Thyroid gland (tissue), 4 donors: ENCODE data around the gene PCNX1. TPM values are rescaled to one million over a fixed set of nuclear protein-coding genes. Genes with fewer than 3 reads are reported as not detected.

Source experiments
- DNase-seq, 2 donors: peaks; one replicate each; pipeline ENCODE4 v3.0.0-alpha.2; 2019
- H3K27ac ChIP-seq, 3 donors: fragments of 200-600 bp; sonication (generic); 1 replicate in 2 of 3; 2 replicates in 1 of 3; pipeline ENCODE4 v1.5.1; 2016 to 2019; ENCODE audit warnings: mild to moderate bottlenecking in 1 of 3, moderate library complexity in 1 of 3
- H3K27me3 ChIP-seq: fragments of 200-600 bp; sonication (generic); one replicate; pipeline ENCODE4 v1.5.1; 2019
- H3K36me3 ChIP-seq, 2 donors: fragments of 200-600 bp; sonication (generic); one replicate each; pipeline ENCODE4 v1.5.1; 2016 to 2019
- H3K4me1 ChIP-seq, 2 donors: fragments of 200-600 bp; sonication (generic); one replicate each; pipeline ENCODE4 v1.5.1; 2017 to 2019
- H3K4me3 ChIP-seq, 3 donors: fragments of 200-600 bp; sonication (generic); replicated peaks in 1 of 3; 1 replicate in 2 of 3; 2 replicates in 1 of 3; pipeline ENCODE4 v1.5.1; 2016; ENCODE audit warnings: mild to moderate bottlenecking in 1 of 3
- H3K9me3 ChIP-seq: fragments of 200-600 bp; sonication (generic); one replicate; pipeline ENCODE4 v1.5.1; 2017
- POLR2A ChIP-seq, 2 donors: fragments of 450-650 bp; IDR thresholded peaks; one replicate each; pipeline ENCODE4 v1.6.1; 2017; ENCODE audit warnings: antibody characterized with exemption in 2 of 2, mild to moderate bottlenecking in 2 of 2, moderate library complexity in 1 of 2
- WGBS, 2 donors: methylation state at CpG; one replicate each; pipeline ENCODE4 v1.1.5; 2017; 5-methylcytosine and 5-hydroxymethylcytosine counted together
- intact Hi-C: fragments of 100-400 bp; cut with DNase I; formaldehyde crosslinking; loops from one replicate; pipeline ENCODE4 v1.15.1; 2023
- total RNA-seq, 4 donors: library from RNA; depleted of rRNA; stranded (reverse); fragments of >200 nt; gene quantifications; one replicate each; pipeline ENCODE4 v1.2.3, GENCODE V29; 2016
- TF ChIP-seq, protein P1 (sequence below), 6 experiments: fragments of 200-600 bp in 3 of 6; fragments of 450-650 bp in 3 of 6; sonication (generic) in 3 of 6; IDR thresholded peaks; one replicate each; pipeline ENCODE4 v1.5.1; 2016 to 2019; ENCODE audit warnings: antibody characterized with exemption in 6 of 6, mild to moderate bottlenecking in 2 of 6, inconsistent platforms in 1 of 6, moderate library complexity in 1 of 6

PCNX1 gene
- total RNA-seq, 4 donors from 2014 or later = 43.8 to 78.5 (median 69.7) TPM

DNA sequence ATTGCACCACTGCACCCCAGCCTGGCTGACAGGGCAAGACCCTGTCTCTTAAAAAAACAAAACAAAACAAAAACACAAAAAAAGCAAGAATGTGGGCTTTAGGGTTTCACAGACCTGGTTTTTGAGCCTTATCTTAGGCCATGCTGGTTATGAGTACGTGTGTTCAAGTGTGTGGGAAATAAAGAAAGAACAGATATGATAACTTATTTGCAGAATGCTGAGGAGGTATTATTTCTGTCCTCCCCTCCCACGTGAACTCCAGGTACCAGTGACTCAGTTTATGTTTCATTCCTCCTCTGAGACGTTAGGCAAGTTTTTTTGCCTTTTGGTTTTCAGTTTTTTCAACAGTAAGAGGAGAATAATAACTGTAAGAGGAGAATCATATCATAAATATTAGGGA lies 49.3 kb downstream of the PCNX1 start:
- Histone ChIP-seq H3K36me3 (no peaks in the 10 kb centered on the region), H3K27ac (no peak overlapping the region), H3K9me3 (no peaks in the 10 kb centered on the region), H3K4me3 (no peak overlapping the region), H3K27me3 (no peaks in the 10 kb centered on the region), H3K4me1 (peaks cover 3 to 7% of the 10 kb centered on the region in 2 donors)
- intact Hi-C loops = no loop called here
- 92 to 94% methylated on average over 3 of the region's 3 CpGs for WGBS, 2 donors
- no peak for TF ChIP-seq POLR2A (IDR thresholded peaks at IDR 0.05)
- TF ChIP-seq, protein P1, sequence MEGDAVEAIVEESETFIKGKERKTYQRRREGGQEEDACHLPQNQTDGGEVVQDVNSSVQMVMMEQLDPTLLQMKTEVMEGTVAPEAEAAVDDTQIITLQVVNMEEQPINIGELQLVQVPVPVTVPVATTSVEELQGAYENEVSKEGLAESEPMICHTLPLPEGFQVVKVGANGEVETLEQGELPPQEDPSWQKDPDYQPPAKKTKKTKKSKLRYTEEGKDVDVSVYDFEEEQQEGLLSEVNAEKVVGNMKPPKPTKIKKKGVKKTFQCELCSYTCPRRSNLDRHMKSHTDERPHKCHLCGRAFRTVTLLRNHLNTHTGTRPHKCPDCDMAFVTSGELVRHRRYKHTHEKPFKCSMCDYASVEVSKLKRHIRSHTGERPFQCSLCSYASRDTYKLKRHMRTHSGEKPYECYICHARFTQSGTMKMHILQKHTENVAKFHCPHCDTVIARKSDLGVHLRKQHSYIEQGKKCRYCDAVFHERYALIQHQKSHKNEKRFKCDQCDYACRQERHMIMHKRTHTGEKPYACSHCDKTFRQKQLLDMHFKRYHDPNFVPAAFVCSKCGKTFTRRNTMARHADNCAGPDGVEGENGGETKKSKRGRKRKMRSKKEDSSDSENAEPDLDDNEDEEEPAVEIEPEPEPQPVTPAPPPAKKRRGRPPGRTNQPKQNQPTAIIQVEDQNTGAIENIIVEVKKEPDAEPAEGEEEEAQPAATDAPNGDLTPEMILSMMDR (IDR thresholded peaks at IDR 0.05) = no peak
- no peak for DNase-seq

DNA sequence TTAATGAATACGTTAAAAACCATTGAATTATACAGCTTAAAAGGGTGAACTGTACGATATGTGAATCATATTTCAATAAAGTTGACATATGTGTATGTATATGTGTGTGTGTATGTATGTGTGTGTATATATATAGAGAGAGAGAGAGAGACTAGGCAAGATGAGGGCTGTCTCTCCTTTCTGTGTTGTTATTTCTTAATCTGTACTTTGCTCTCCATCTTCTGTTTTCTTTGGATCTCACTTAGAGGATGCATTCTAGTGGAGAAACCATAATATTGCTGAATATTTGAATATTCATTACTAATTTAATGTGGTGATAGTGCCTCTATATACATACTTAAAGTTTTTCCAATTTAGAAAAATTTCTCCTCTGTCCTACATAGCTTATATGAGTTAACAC lies 50.5 kb downstream of the PCNX1 start:
- Histone ChIP-seq H3K4me1 (peaks cover 3 to 7% of the 10 kb centered on the region in 2 donors), H3K4me3 (no peak overlapping the region), H3K27me3 (no peaks in the 10 kb centered on the region), H3K9me3 (no peaks in the 10 kb centered on the region), H3K36me3 (no peaks in the 10 kb centered on the region), H3K27ac (no peak overlapping the region)
- WGBS, 2 donors = 96 to 99% methylated on average over 2 of the region's 2 CpGs
- no peak for TF ChIP-seq POLR2A (IDR thresholded peaks at IDR 0.05)
- TF ChIP-seq, protein P1 (IDR thresholded peaks at IDR 0.05) = no peak
- DNase-seq = no peak
- intact Hi-C loops = no loop called here

GRCh38 chr14:70962935-70963334 lies 55.7 kb downstream of the PCNX1 start:
- no peak overlapping the region for H3K27ac ChIP-seq
- intact Hi-C loops = no loop called here
- TF ChIP-seq, protein P1 (IDR thresholded peaks at IDR 0.05) = no peak
- no peak for TF ChIP-seq POLR2A (IDR thresholded peaks at IDR 0.05)
- H3K27me3 ChIP-seq = no peaks in the 10 kb centered on the region
- no peaks in the 10 kb centered on the region for H3K36me3 ChIP-seq
- no peak for DNase-seq
- WGBS, 2 donors = 89% methylated on average over 2 of the region's 2 CpGs
- H3K4me1 ChIP-seq = no peaks in the 10 kb centered on the region
- no peaks in the 10 kb centered on the region for H3K9me3 ChIP-seq
- H3K4me3 ChIP-seq = no peak overlapping the region

DNA sequence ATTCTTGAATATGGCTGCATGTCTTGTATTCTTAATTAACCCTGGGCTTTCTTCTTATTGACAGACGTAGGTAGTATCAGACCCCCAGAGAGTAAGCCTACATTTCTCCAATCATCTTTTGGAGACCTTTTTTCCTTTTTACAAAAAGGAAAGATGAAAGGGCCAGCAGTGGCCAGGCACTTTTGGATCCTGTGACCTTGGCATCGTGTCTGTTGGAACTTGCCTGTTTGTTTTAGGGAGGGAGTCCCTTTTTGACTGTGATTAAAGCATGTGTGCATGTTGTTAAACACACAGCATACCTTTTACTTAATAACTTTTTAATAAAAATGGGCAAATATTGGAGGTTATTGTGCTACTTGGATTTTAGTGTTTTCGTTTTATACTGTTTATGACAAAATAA lies 57.2 kb downstream of the PCNX1 start:
- DNase-seq = no peak
- WGBS, 2 donors = 88 to 89% methylated on average over 3 of the region's 3 CpGs
- no peaks in the 10 kb centered on the region for H3K27me3 ChIP-seq
- no peaks in the 10 kb centered on the region for H3K9me3 ChIP-seq
- TF ChIP-seq POLR2A (IDR thresholded peaks at IDR 0.05) = no peak
- TF ChIP-seq, protein P1 (IDR thresholded peaks at IDR 0.05) = no peak
- H3K27ac ChIP-seq = no peak overlapping the region
- no peaks in the 10 kb centered on the region for H3K4me1 ChIP-seq
- peaks cover 0 to 3% of the 10 kb centered on the region in 2 donors for H3K36me3 ChIP-seq
- intact Hi-C loops = no loop called here
- no peak overlapping the region for H3K4me3 ChIP-seq

- DNase-seq = no peak
- 78% methylated on average over 2 of the region's 2 CpGs for WGBS, 2 donors
- H3K4me1 ChIP-seq = no peaks in the 10 kb centered on the region
- no peaks in the 10 kb centered on the region for H3K27me3 ChIP-seq
- intact Hi-C loops = loop anchor here (5.0 to 10.0 kb wide), 2 partner anchors 64 to 347 kb away; partner anchors contain the start of gene PCNX1
- no peak overlapping the region for H3K4me3 ChIP-seq
- TF ChIP-seq, protein P1 (IDR thresholded peaks at IDR 0.05) = no peak
- no peak for TF ChIP-seq POLR2A (IDR thresholded peaks at IDR 0.05)
- H3K36me3 ChIP-seq = peaks cover 0 to 3% of the 10 kb centered on the region in 2 donors
- no peaks in the 10 kb centered on the region for H3K9me3 ChIP-seq
- no peak overlapping the region for H3K27ac ChIP-seq
These were observed 64.3 kb downstream of the PCNX1 start for GRCh38 chr14:70971560-70971959.
